HepG2 (cell line): ENCODE data around the gene GALR3. TPM values are rescaled to one million over a fixed set of nuclear protein-coding genes. Genes with fewer than 3 reads are reported as not detected.

Source experiments
- ATAC-seq: fragments of 200-7000 bp; cut with Tn5 transposase; 3 replicates; pipeline ENCODE4 v1.9.1; 2020; ENCODE audit warnings: mild to moderate bottlenecking, moderate library complexity
- BruUV-seq: library from RNA; stranded (reverse); fragments of 400-500 nt; replicated peaks from 2 replicates; lab custom pipeline; 2021; lab: Mats Ljungman, UMichigan
- CTCF ChIA-PET: fragments of 300-600 bp; formaldehyde crosslinking; extraction: SDS; loops from one replicate; lab custom pipeline; 2021; ENCODE audit warnings: low total read pairs, inconsistent platforms, low intra/inter-chr PET ratio; lab: Yijun Ruan, JAX
- POLR2A ChIA-PET: fragments of 350-600 bp; sonication (Branson Sonifier 250); formaldehyde crosslinking; loops from one replicate; lab custom pipeline; 2020; ENCODE audit warnings: antibody characterized with exemption, inconsistent platforms; lab: Yijun Ruan, JAX
- DNase-seq: peaks from one replicate; pipeline ENCODE4 v3.0.0-alpha.2; 2015; ENCODE audit warnings: low spot score
- FAIRE-seq: peaks from 3 replicates; lab custom pipeline; 2011; peaks lifted over from hg19 to GRCh38; lab: Jason Lieb, UNC
- H2AFZ ChIP-seq: one replicate; pipeline ENCODE4 v1.6.1; 2011; ENCODE audit warnings: low read length, inconsistent platforms
- H3K27ac ChIP-seq: fragments of 300-600 bp; 3 replicates; pipeline ENCODE4 v1.8.0; 2011; ENCODE audit warnings: mixed run types, mild to moderate bottlenecking, mixed read lengths, low read length, inconsistent platforms; ENCODE audit not compliant: insufficient read depth; ENCODE audit errors: extremely low read length
- H3K27me3 ChIP-seq, 2 experiments: fragments of 200-600 bp in 1 of 2; 2 replicates in 1 of 2; 3 replicates in 1 of 2; pipeline versions ENCODE4 v1.6.0 to v1.8.0; 2011; ENCODE audit warnings: low read length in 2 of 2, mild to moderate bottlenecking in 2 of 2, moderate library complexity in 2 of 2, inconsistent platforms in 1 of 2; ENCODE audit not compliant: insufficient read depth in 2 of 2, control insufficient read depth in 1 of 2
- H3K36me3 ChIP-seq, 2 experiments: fragments of 200-600 bp in 1 of 2; replicated peaks in 1 of 2; 2 replicates in 1 of 2; 3 replicates in 1 of 2; pipeline versions ENCODE4 v1.5.1 to v1.8.0; 2011; ENCODE audit warnings: low read length in 2 of 2, inconsistent platforms in 1 of 2; ENCODE audit not compliant: insufficient read depth in 2 of 2, control insufficient read depth in 1 of 2
- H3K4me1 ChIP-seq: 2 replicates; pipeline ENCODE4 v1.5.1; 2012; ENCODE audit warnings: low read length, inconsistent platforms; ENCODE audit not compliant: insufficient read depth
- H3K4me2 ChIP-seq: 2 replicates; pipeline ENCODE4 v1.6.0; 2011; ENCODE audit warnings: low read depth, low read length, inconsistent platforms
- H3K4me3 ChIP-seq, 3 experiments: fragments of 200-600 bp in 1 of 3; sonication (generic), shearing (Covaris generic) in 1 of 3; replicated peaks in 1 of 3; 2 replicates each; pipeline ENCODE4 v1.5.1; 2011 to 2016; ENCODE audit warnings: low read length in 3 of 3, inconsistent platforms in 2 of 3, low read depth in 2 of 3, mild to moderate bottlenecking in 2 of 3, control low read depth in 1 of 3, mixed read lengths in 1 of 3; ENCODE audit not compliant: insufficient read depth in 1 of 3
- H3K79me2 ChIP-seq: one replicate; pipeline ENCODE4 v1.6.1; 2011; ENCODE audit warnings: low read length, inconsistent platforms; ENCODE audit not compliant: insufficient read depth
- H3K9ac ChIP-seq: 2 replicates; pipeline ENCODE4 v1.6.0; 2011; ENCODE audit warnings: mild to moderate bottlenecking, low read depth, low read length, inconsistent platforms; ENCODE audit not compliant: insufficient read depth
- H3K9me3 ChIP-seq: 2 replicates; pipeline ENCODE4 v1.5.1; 2012; ENCODE audit warnings: mild to moderate bottlenecking, low read length
- H4K20me1 ChIP-seq: 2 replicates; pipeline ENCODE4 v1.6.0; 2011; ENCODE audit warnings: inconsistent platforms, mild to moderate bottlenecking, low read length, moderate library complexity; ENCODE audit not compliant: insufficient read depth
- AKAP8 ChIP-seq: sonication (generic); formaldehyde crosslinking; IDR thresholded peaks from 2 replicates; pipeline ENCODE4 v1.5.1; 2020; ENCODE audit warnings: mild to moderate bottlenecking, missing genetic modification reagents
- BCL6 ChIP-seq: IDR thresholded peaks from 2 replicates; pipeline ENCODE4 v1.6.1; 2016; ENCODE audit warnings: missing genetic modification reagents, missing compliant biosample characterization
- HMGXB3 ChIP-seq: sonication (generic); formaldehyde crosslinking; IDR thresholded peaks from 2 replicates; pipeline ENCODE4 v1.4.0; 2020; ENCODE audit warnings: missing genetic modification reagents, borderline replicate concordance
- HNRNPL ChIP-seq: fragments of 200-400 bp; formaldehyde crosslinking; IDR thresholded peaks from 2 replicates; pipeline ENCODE4 v1.6.1; 2017; ENCODE audit warnings: mild to moderate bottlenecking, low read depth, low read length
- KDM1A ChIP-seq: IDR thresholded peaks from 2 replicates; pipeline ENCODE4 v1.6.1; 2016; ENCODE audit warnings: missing compliant biosample characterization
- MTERF4 ChIP-seq: sonication (generic); formaldehyde crosslinking; IDR thresholded peaks from 2 replicates; pipeline ENCODE4 v1.8.0; 2023; ENCODE audit warnings: mild to moderate bottlenecking, missing genetic modification reagents
- POGK ChIP-seq: sonication (generic); formaldehyde crosslinking; conservative IDR thresholded peaks from 2 replicates; pipeline ENCODE4 v1.8.0; 2022; ENCODE audit warnings: mild to moderate bottlenecking, moderate library complexity, missing genetic modification reagents
- RAD51 ChIP-seq: fragments of 450-650 bp; IDR thresholded peaks from 2 replicates; pipeline ENCODE4 v1.6.1; 2016; ENCODE audit warnings: borderline replicate concordance
- RXRB ChIP-seq: IDR thresholded peaks from 2 replicates; pipeline ENCODE4 v1.6.1; 2016; ENCODE audit warnings: borderline replicate concordance, missing genetic modification reagents, missing compliant biosample characterization
- SMAD3 ChIP-seq: sonication (generic); formaldehyde crosslinking; IDR thresholded peaks from 2 replicates; pipeline ENCODE4 v1.4.0; 2020; ENCODE audit warnings: missing genetic modification reagents
- XRCC5 ChIP-seq: fragments of 200-400 bp; formaldehyde crosslinking; optimal IDR thresholded peaks from 2 replicates; pipeline ENCODE3; 2017; ENCODE audit warnings: mild to moderate bottlenecking, low read length
- ZBTB33 ChIP-seq: sonication (generic); formaldehyde crosslinking; IDR thresholded peaks from 2 replicates; pipeline ENCODE4 v1.4.0; 2020; ENCODE audit warnings: missing genetic modification reagents
- ZBTB7B ChIP-seq: sonication (generic); formaldehyde crosslinking; IDR thresholded peaks from 2 replicates; pipeline ENCODE4 v1.4.0; 2020; ENCODE audit warnings: missing genetic modification reagents
- ZFY ChIP-seq: sonication (generic); formaldehyde crosslinking; IDR thresholded peaks from 2 replicates; pipeline ENCODE4 v1.4.0; 2020; ENCODE audit warnings: missing genetic modification reagents
- ZNF567 ChIP-seq: sonication (generic); formaldehyde crosslinking; IDR thresholded peaks from 2 replicates; pipeline ENCODE4 v1.8.1; 2023; ENCODE audit warnings: mild to moderate bottlenecking, missing genetic modification reagents, borderline replicate concordance
- WGBS: methylation state at CpG from one replicate; pipeline ENCODE4 v1.1.6; 2017; ENCODE audit warnings: low lambda C conversion rate; 5-methylcytosine and 5-hydroxymethylcytosine counted together
- in situ Hi-C: cut with HindIII; loops from 2 replicates; pipeline ENCODE4 v1.10.0; 2017; ENCODE audit warnings: low pct_unique_long_range_greater_than_20kb; ENCODE audit not compliant: extremely low pct_ligation_motif_present
- intact Hi-C: fragments of 100-400 bp; cut with micrococcal nuclease; formaldehyde crosslinking; loops from one replicate; pipeline ENCODE4 v1.10.0; 2022; ENCODE audit not compliant: unreplicated experiment
- polyA plus RNA-seq, 8 experiments: library from polyadenylated mRNA; depleted of rRNA in 3 of 8; stranded (reverse) in 7 of 8; unstranded in 1 of 8; fragments of >200 nt; fragmentation: Illumina TruSeq in 4 of 8; extraction: Trizol in 4 of 8; gene quantifications; 2 replicates each; pipeline versions ENCODE4 v1.2.1 to v1.2.3, GENCODE V29; 2011 to 2016; ENCODE audit warnings: low read depth in 4 of 8, missing spikeins in 1 of 8, mixed read lengths in 1 of 8; ENCODE audit not compliant: insufficient read depth in 1 of 8
- total RNA-seq, 5 experiments: library from RNA; depleted of rRNA; stranded (reverse); fragments of >200 nt; fragmentation: Illumina TruSeq; extraction: Trizol; gene quantifications; 2 replicates each; pipeline ENCODE4 v1.2.3, GENCODE V29; 2016; ENCODE audit warnings: low read depth in 1 of 5

The GALR3 gene
- total and polyA plus RNA-seq, 2 of the 13 experiments (the other 11 are each of a cell fraction or from before 2014, with no cell fraction given): 0.13 TPM; not detected in 1

- peak; percentile 42 for DNase-seq
- Histone ChIP-seq H3K4me3 (peak overlapping the region in 1 of 3 experiments; percentile 60; a peak in 1 of 6 replicates), H2AFZ (no peak overlapping the region), H4K20me1 (no peaks in the 10 kb centered on the region), H3K4me2 (peak overlapping the region; percentile 55), H3K9me3 (no peaks in the 10 kb centered on the region), H3K27me3 (no peaks in the 10 kb centered on the region), H3K27ac (no peak overlapping the region), H3K4me1 (peaks cover 84% of the 10 kb centered on the region), H3K79me2 (no peaks in the 10 kb centered on the region), H3K9ac (peak overlapping the region; percentile 32; the same call in 1 of the 2 replicates), H3K36me3 (no peaks in the 10 kb centered on the region)
- in situ Hi-C loops: no loop called here
- POLR2A ChIA-PET: interaction anchor here (1.1 to 5.4 kb wide), 4 partner anchors 25 to 173 kb away, joined by 3 to 127 read pairs (median 6); partner anchors contain the start of genes GCAT, GGA1 and PDXP
- FAIRE-seq: no peak
- peak; percentile 60 for ATAC-seq
- WGBS: 20% methylated on average over 8 of the region's 13 CpGs
- BruUV-seq: no TSS peak
- intact Hi-C loops: loop anchor here (1.0 to 2.0 kb wide), 2 partner anchors 21 to 46 kb away; no protein-coding TSS in a partner anchor
- CTCF ChIA-PET: no interaction called here
- no peak for TF ChIP-seq KDM1A (CRISPR knock-in tag)
- peak; percentile 43 for TF ChIP-seq XRCC5
- TF ChIP-seq SMAD3: no peak
- peak; percentile 35; the same call in 1 of the 2 replicates for TF ChIP-seq RXRB (CRISPR knock-in tag)
- TF ChIP-seq HMGXB3 (CRISPR knock-in tag): no peak
- no peak for TF ChIP-seq BCL6 (CRISPR knock-in tag)
- no peak for TF ChIP-seq MTERF4
- TF ChIP-seq AKAP8 (CRISPR knock-in tag): 0 out of 2 replicates have a peak, but pooled peaks have one; percentile 59
- no peak for TF ChIP-seq ZBTB7B (CRISPR knock-in tag)
- TF ChIP-seq POGK: no peak
- TF ChIP-seq ZNF567: no peak
- peak; percentile 58; the same call in 1 of the 2 replicates for TF ChIP-seq HNRNPL
- TF ChIP-seq ZBTB33 (CRISPR knock-in tag): peak; percentile 48; the same call in 1 of the 2 replicates
- TF ChIP-seq RAD51: no peak
- no peak for TF ChIP-seq ZFY (CRISPR knock-in tag)
Measured at GRCh38 chr22:37781434-37782059, 41.6 kb upstream of the GALR3 start.
